ENCODE measurements around the gene SSBP3. TPM values are rescaled to one million over a fixed set of nuclear protein-coding genes. Genes with fewer than 3 reads are reported as not detected.

SSBP3 gene
- total RNA-seq, 1 experiment from 2014 or later, result 56.0 TPM

GRCh38 chr1:54310439-54311328 is 95.5 kb downstream of the SSBP3 start:
- Histone ChIP-seq H3K4me1 (replicated peaks) (peaks cover 23% of the 10 kb centered on the region), H3K27ac (no peak overlapping the region), H3K36me3 (no peaks in the 10 kb centered on the region), H3K27me3 (replicated peaks) (no peaks in the 10 kb centered on the region), H3K4me3 (no peak overlapping the region), H3K9me3 (replicated peaks) (no peaks in the 10 kb centered on the region)
- peak; percentile 46 to 65 for DNase-seq (ENCODE audit: low read depth in 1 of 2, low spot score in 2 of 2)

GRCh38 chr1:54309631-54310366 is 96.4 kb downstream of the SSBP3 start:
- H3K36me3 ChIP-seq, result no peaks in the 10 kb centered on the region
- no peaks in the 10 kb centered on the region for H3K27me3 ChIP-seq (replicated peaks)
- H3K27ac ChIP-seq, result no peak overlapping the region
- no peak for DNase-seq (ENCODE audit: low read depth in 1 of 2, low spot score in 2 of 2)
- H3K4me3 ChIP-seq, result no peak overlapping the region
- no peaks in the 10 kb centered on the region for H3K9me3 ChIP-seq (replicated peaks)
- peaks cover 23% of the 10 kb centered on the region for H3K4me1 ChIP-seq (replicated peaks)

- Histone ChIP-seq H3K9me3 (replicated peaks) (no peaks in the 10 kb centered on the region), H3K4me1 (replicated peaks) (peaks cover 16% of the 10 kb centered on the region), H3K4me3 (no peak overlapping the region), H3K27me3 (replicated peaks) (no peaks in the 10 kb centered on the region), H3K27ac (no peak overlapping the region), H3K36me3 (no peaks in the 10 kb centered on the region)
- DNase-seq (ENCODE audit: low read depth in 1 of 2, low spot score in 2 of 2), result no peak
These were observed 98.9 kb downstream of the SSBP3 start for GRCh38 chr1:54307305-54307704.

- Histone ChIP-seq H3K27ac (no peak overlapping the region), H3K36me3 (no peaks in the 10 kb centered on the region), H3K4me3 (no peak overlapping the region), H3K27me3 (replicated peaks) (no peaks in the 10 kb centered on the region), H3K4me1 (replicated peaks) (peaks cover 5% of the 10 kb centered on the region), H3K9me3 (replicated peaks) (no peaks in the 10 kb centered on the region)
- no peak for DNase-seq (ENCODE audit: low read depth in 1 of 2, low spot score in 2 of 2)
These were observed 100.2 kb downstream of the SSBP3 start for GRCh38 chr1:54305906-54306514.

- no peaks in the 10 kb centered on the region for H3K27me3 ChIP-seq (replicated peaks)
- DNase-seq (ENCODE audit: low read depth in 1 of 2, low spot score in 2 of 2), result no peak
- no peak overlapping the region for H3K27ac ChIP-seq
- no peak overlapping the region for H3K4me3 ChIP-seq
- no peaks in the 10 kb centered on the region for H3K36me3 ChIP-seq
- H3K9me3 ChIP-seq (replicated peaks), result no peaks in the 10 kb centered on the region
- peaks cover 5% of the 10 kb centered on the region; the same call in 1 of the 2 replicates for H3K4me1 ChIP-seq (replicated peaks)
These were observed 101.7 kb downstream of the SSBP3 start for GRCh38 chr1:54304518-54304917.

GRCh38 chr1:54302951-54303843 is 103.0 kb downstream of the SSBP3 start:
- DNase-seq (ENCODE audit: low read depth in 1 of 2, low spot score in 2 of 2), result no peak
- no peak overlapping the region for H3K27ac ChIP-seq
- H3K9me3 ChIP-seq (replicated peaks), result no peaks in the 10 kb centered on the region
- H3K4me1 ChIP-seq (replicated peaks), result peaks cover 9% of the 10 kb centered on the region
- H3K27me3 ChIP-seq (replicated peaks), result no peaks in the 10 kb centered on the region
- no peak overlapping the region for H3K4me3 ChIP-seq
- H3K36me3 ChIP-seq, result no peaks in the 10 kb centered on the region

- Histone ChIP-seq H3K9me3 (replicated peaks) (no peaks in the 10 kb centered on the region), H3K4me3 (no peak overlapping the region), H3K4me1 (replicated peaks) (peaks cover 16% of the 10 kb centered on the region), H3K27ac (no peak overlapping the region), H3K36me3 (no peaks in the 10 kb centered on the region), H3K27me3 (replicated peaks) (no peaks in the 10 kb centered on the region)
- DNase-seq (ENCODE audit: low read depth in 1 of 2, low spot score in 2 of 2), result no peak
These were observed 103.6 kb downstream of the SSBP3 start for GRCh38 chr1:54302549-54302948.

GRCh38 chr1:54301497-54301896 is 104.7 kb downstream of the SSBP3 start:
- Histone ChIP-seq H3K36me3 (no peaks in the 10 kb centered on the region), H3K9me3 (replicated peaks) (no peaks in the 10 kb centered on the region), H3K27ac (no peak overlapping the region), H3K4me3 (no peak overlapping the region), H3K27me3 (replicated peaks) (no peaks in the 10 kb centered on the region), H3K4me1 (replicated peaks) (peaks cover 26% of the 10 kb centered on the region)
- no peak for DNase-seq (ENCODE audit: low read depth in 1 of 2, low spot score in 2 of 2)

GRCh38 chr1:54300401-54300800 is 105.8 kb downstream of the SSBP3 start:
- no peak overlapping the region for H3K27ac ChIP-seq
- H3K27me3 ChIP-seq (replicated peaks), result no peaks in the 10 kb centered on the region
- H3K4me3 ChIP-seq, result no peak overlapping the region
- H3K36me3 ChIP-seq, result no peaks in the 10 kb centered on the region; the same call in 1 of the 2 replicates
- no peaks in the 10 kb centered on the region for H3K9me3 ChIP-seq (replicated peaks)
- H3K4me1 ChIP-seq (replicated peaks), result peaks cover 35% of the 10 kb centered on the region
- DNase-seq (ENCODE audit: low read depth in 1 of 2, low spot score in 2 of 2), result no peak

GRCh38 chr1:54299037-54299436 is 107.2 kb downstream of the SSBP3 start:
- Histone ChIP-seq H3K9me3 (replicated peaks) (no peaks in the 10 kb centered on the region), H3K27me3 (replicated peaks) (no peaks in the 10 kb centered on the region), H3K27ac (no peak overlapping the region), H3K4me3 (no peak overlapping the region), H3K4me1 (replicated peaks) (peaks cover 48% of the 10 kb centered on the region), H3K36me3 (no peaks in the 10 kb centered on the region; the same call in 1 of the 2 replicates)
- DNase-seq (ENCODE audit: low read depth in 1 of 2, low spot score in 2 of 2), result no peak

GRCh38 chr1:54298284-54299033 is 107.7 kb downstream of the SSBP3 start:
- H3K4me3 ChIP-seq, result no peak overlapping the region
- DNase-seq (ENCODE audit: low read depth in 1 of 2, low spot score in 2 of 2), result no peak
- no peak overlapping the region for H3K27ac ChIP-seq
- no peaks in the 10 kb centered on the region for H3K27me3 ChIP-seq (replicated peaks)
- H3K9me3 ChIP-seq (replicated peaks), result no peaks in the 10 kb centered on the region
- H3K36me3 ChIP-seq, result no peaks in the 10 kb centered on the region; the same call in 1 of the 2 replicates
- H3K4me1 ChIP-seq (replicated peaks), result peaks cover 47% of the 10 kb centered on the region

GRCh38 chr1:54297596-54298283 is 108.5 kb downstream of the SSBP3 start:
- no peaks in the 10 kb centered on the region for H3K27me3 ChIP-seq (replicated peaks)
- peak overlapping the region; percentile 37 for H3K27ac ChIP-seq
- peak in 1 of 2 experiments; percentile 51 for DNase-seq (ENCODE audit: low read depth in 1 of 2, low spot score in 2 of 2)
- H3K9me3 ChIP-seq (replicated peaks), result no peaks in the 10 kb centered on the region
- H3K36me3 ChIP-seq, result no peaks in the 10 kb centered on the region; the same call in 1 of the 2 replicates
- H3K4me3 ChIP-seq, result no peak overlapping the region
- peaks cover 43% of the 10 kb centered on the region for H3K4me1 ChIP-seq (replicated peaks)
